CD14-positive monocyte (primary cell): Measurements from ENCODE around the gene STEAP4. TPM values are rescaled to one million over a fixed set of nuclear protein-coding genes. Genes with fewer than 3 reads are reported as not detected.

ENCODE experiments used
- DNase-seq, 3 donors: peaks; one replicate each; pipeline ENCODE4 v3.0.0-alpha.2; 2011 to 2022
- H2AFZ ChIP-seq: 2 replicates; pipeline ENCODE4 v1.6.0; 2012; ENCODE audit warnings: mild to moderate bottlenecking, low read depth, low read length, inconsistent platforms; ENCODE audit not compliant: insufficient read depth, poor library complexity, severe bottlenecking
- H3K27ac ChIP-seq, 2 donors: 1 replicate in 1 of 2; 2 replicates in 1 of 2; pipeline ENCODE4 v1.5.1; 2012 to 2013; ENCODE audit warnings: low read length in 2 of 2, control low read depth in 1 of 2, inconsistent platforms in 1 of 2, low read depth in 1 of 2, mild to moderate bottlenecking in 1 of 2
- H3K27me3 ChIP-seq, 2 donors: one replicate each; pipeline versions ENCODE4 v1.6.0 to v1.6.1; 2011 to 2013; ENCODE audit warnings: low read length in 2 of 2; ENCODE audit not compliant: control insufficient read depth in 2 of 2, insufficient read depth in 2 of 2
- H3K36me3 ChIP-seq, 2 donors: replicated peaks in 1 of 2; 1 replicate in 1 of 2; 2 replicates in 1 of 2; pipeline versions ENCODE4 v1.5.1 to v1.6.1; 2012 to 2013; ENCODE audit warnings: low read length in 2 of 2, control low read depth in 1 of 2, inconsistent platforms in 1 of 2, mild to moderate bottlenecking in 1 of 2; ENCODE audit not compliant: insufficient read depth in 2 of 2, control insufficient read depth in 1 of 2
- H3K4me1 ChIP-seq, 2 donors: 1 replicate in 1 of 2; 2 replicates in 1 of 2; pipeline versions ENCODE4 v1.5.1 to v1.6.1; 2012 to 2013; ENCODE audit warnings: low read length in 2 of 2, control low read depth in 1 of 2, inconsistent platforms in 1 of 2, mild to moderate bottlenecking in 1 of 2, moderate library complexity in 1 of 2; ENCODE audit not compliant: insufficient read depth in 2 of 2, control insufficient read depth in 1 of 2
- H3K4me2 ChIP-seq: replicated peaks from 2 replicates; pipeline ENCODE3; 2012; ENCODE audit warnings: low read length, moderate library complexity, mild to moderate bottlenecking; ENCODE audit not compliant: poor library complexity, severe bottlenecking; ENCODE audit errors: extremely low read depth
- H3K4me3 ChIP-seq, 3 experiments: fragments of 200-600 bp in 1 of 3; sonication (generic) in 1 of 3; replicated peaks in 1 of 3; 1 replicate in 2 of 3; 2 replicates in 1 of 3; pipeline ENCODE4 v1.5.1; 2011 to 2013; ENCODE audit warnings: low read length in 3 of 3, mild to moderate bottlenecking in 3 of 3, control low read depth in 2 of 3, low read depth in 2 of 3, inconsistent platforms in 1 of 3, moderate library complexity in 1 of 3
- H3K79me2 ChIP-seq: 2 replicates; pipeline ENCODE4 v1.6.0; 2012; ENCODE audit warnings: mild to moderate bottlenecking, control low read depth, inconsistent platforms, low read length, moderate library complexity; ENCODE audit not compliant: insufficient read depth
- H3K9ac ChIP-seq: 2 replicates; pipeline ENCODE4 v1.6.0; 2017; ENCODE audit warnings: low read length, mild to moderate bottlenecking; ENCODE audit not compliant: insufficient read depth, poor library complexity, severe bottlenecking
- H3K9me3 ChIP-seq, 2 donors: replicated peaks in 1 of 2; 1 replicate in 1 of 2; 2 replicates in 1 of 2; pipeline versions ENCODE4 v1.5.1 to v1.6.1; 2012 to 2013; ENCODE audit warnings: low read length in 2 of 2, control low read depth in 1 of 2; ENCODE audit not compliant: control insufficient read depth in 1 of 2, insufficient read depth in 1 of 2
- H4K20me1 ChIP-seq: 2 replicates; pipeline ENCODE4 v1.6.0; 2012; ENCODE audit warnings: mild to moderate bottlenecking, low read length, control low read depth, moderate library complexity; ENCODE audit not compliant: insufficient read depth
- H3K27ac Mint-ChIP-seq, 7 donors: one replicate each; pipeline ENCODE4 v1.8.0; 2020; ENCODE audit warnings: mild to moderate bottlenecking in 7 of 7, mixed read lengths in 7 of 7, moderate library complexity in 6 of 7, inconsistent platforms in 2 of 7
- H3K27me3 Mint-ChIP-seq, 3 donors: one replicate each; pipeline ENCODE4 v1.8.0; 2021 to 2022; ENCODE audit warnings: low read depth in 3 of 3, mild to moderate bottlenecking in 3 of 3, mixed read lengths in 3 of 3, moderate library complexity in 3 of 3, inconsistent platforms in 1 of 3
- H3K36me3 Mint-ChIP-seq, 2 donors: one replicate each; pipeline ENCODE4 v1.8.0; 2020; ENCODE audit warnings: mixed read lengths in 2 of 2, inconsistent platforms in 1 of 2, mild to moderate bottlenecking in 1 of 2
- H3K4me1 Mint-ChIP-seq: one replicate; pipeline ENCODE4 v1.8.0; 2020; ENCODE audit warnings: mild to moderate bottlenecking, mixed read lengths
- H3K4me3 Mint-ChIP-seq, 2 donors: one replicate each; pipeline ENCODE4 v1.8.0; 2020; ENCODE audit warnings: mild to moderate bottlenecking in 2 of 2, mixed read lengths in 2 of 2, moderate library complexity in 1 of 2
- H3K9me3 Mint-ChIP-seq, 7 donors: one replicate each; pipeline ENCODE4 v1.8.0; 2020 to 2022; ENCODE audit warnings: mixed read lengths in 7 of 7, mild to moderate bottlenecking in 6 of 7, moderate library complexity in 6 of 7, inconsistent platforms in 2 of 7
- WGBS: methylation state at CpG from one replicate; pipeline ENCODE4 v1.1.5; 2013; ENCODE audit warnings: missing lambda C conversion rate; ENCODE audit not compliant: insufficient coverage; 5-methylcytosine and 5-hydroxymethylcytosine counted together
- intact Hi-C, 2 donors: fragments of 100-400 bp; cut with micrococcal nuclease; formaldehyde crosslinking; loops; one replicate each; pipeline versions ENCODE4 v1.15.0 to v1.15.1; 2023
- polyA plus RNA-seq, 3 donors: library from polyadenylated mRNA; depleted of rRNA in 1 of 3; unstranded in 2 of 3; stranded (reverse) in 1 of 3; fragments of 300-500 nt in 2 of 3; fragments of >200 nt in 1 of 3; fragmentation: Illumina TruSeq in 2 of 3; gene quantifications; 1 replicate in 2 of 3; 2 replicates in 1 of 3; pipeline ENCODE4 v1.2.3, GENCODE V29; 2012 to 2021
- TF ChIP-seq, protein P1 (sequence below): fragments of 200-600 bp; IDR thresholded peaks from one replicate; pipeline ENCODE4 v1.8.0; 2022; ENCODE audit warnings: antibody characterized with exemption, mild to moderate bottlenecking

STEAP4 gene
- polyA plus RNA-seq, 3 donors = 17.1 to 40.0 (median 26.2) TPM

DNA sequence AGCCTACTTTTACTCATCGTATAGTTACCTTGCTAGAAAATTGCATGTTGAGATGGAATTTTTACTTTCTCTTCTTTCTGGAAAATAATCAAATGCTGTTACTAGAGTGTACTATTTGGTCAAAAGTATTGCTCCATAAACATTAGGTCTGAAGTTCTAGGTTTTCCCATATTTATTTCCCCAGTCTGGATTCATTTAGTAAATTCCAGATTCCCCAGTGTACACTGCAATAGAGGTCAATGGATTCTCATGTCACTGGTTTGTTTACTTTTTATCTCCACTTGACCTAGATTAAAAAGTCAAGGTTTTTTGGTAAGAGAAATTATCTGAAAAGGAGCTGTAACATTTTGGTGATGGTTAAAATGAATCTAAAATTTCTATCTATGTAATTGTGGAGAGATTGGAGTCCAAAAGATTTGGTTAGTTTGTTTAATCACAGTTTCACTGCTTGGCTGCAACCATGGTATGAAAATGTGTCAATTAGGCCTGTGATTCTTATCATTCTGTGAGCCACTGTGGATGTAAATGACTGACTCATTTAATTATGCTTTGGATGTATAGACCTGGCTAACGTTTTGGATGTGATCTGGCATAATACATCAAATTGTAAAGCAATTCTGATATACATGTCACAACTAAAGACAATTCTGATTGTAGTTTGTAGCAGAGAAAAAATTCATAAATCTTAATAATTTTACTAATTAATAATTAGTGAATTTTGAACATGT, 32.7 kb upstream of the STEAP4 start:
- Histone ChIP-seq H3K9me3 (no peaks in the 10 kb centered on the region), H3K4me3 (no peak overlapping the region), H3K27ac (no peak overlapping the region), H3K9ac (no peak overlapping the region), H4K20me1 (no peaks in the 10 kb centered on the region), H3K36me3 (no peaks in the 10 kb centered on the region), H2AFZ (no peak overlapping the region), H3K4me2 (no peak overlapping the region), H3K4me1 (peaks cover 0 to 3% of the 10 kb centered on the region in 2 donors), H3K27me3 (no peaks in the 10 kb centered on the region), H3K79me2 (no peaks in the 10 kb centered on the region)
- no peaks in the 10 kb centered on the region for H3K9me3 Mint-ChIP-seq
- intact Hi-C loops = no loop called here
- DNase-seq = no peak
- TF ChIP-seq, protein P1, sequence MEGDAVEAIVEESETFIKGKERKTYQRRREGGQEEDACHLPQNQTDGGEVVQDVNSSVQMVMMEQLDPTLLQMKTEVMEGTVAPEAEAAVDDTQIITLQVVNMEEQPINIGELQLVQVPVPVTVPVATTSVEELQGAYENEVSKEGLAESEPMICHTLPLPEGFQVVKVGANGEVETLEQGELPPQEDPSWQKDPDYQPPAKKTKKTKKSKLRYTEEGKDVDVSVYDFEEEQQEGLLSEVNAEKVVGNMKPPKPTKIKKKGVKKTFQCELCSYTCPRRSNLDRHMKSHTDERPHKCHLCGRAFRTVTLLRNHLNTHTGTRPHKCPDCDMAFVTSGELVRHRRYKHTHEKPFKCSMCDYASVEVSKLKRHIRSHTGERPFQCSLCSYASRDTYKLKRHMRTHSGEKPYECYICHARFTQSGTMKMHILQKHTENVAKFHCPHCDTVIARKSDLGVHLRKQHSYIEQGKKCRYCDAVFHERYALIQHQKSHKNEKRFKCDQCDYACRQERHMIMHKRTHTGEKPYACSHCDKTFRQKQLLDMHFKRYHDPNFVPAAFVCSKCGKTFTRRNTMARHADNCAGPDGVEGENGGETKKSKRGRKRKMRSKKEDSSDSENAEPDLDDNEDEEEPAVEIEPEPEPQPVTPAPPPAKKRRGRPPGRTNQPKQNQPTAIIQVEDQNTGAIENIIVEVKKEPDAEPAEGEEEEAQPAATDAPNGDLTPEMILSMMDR = no peak
- no peak overlapping the region for H3K4me3 Mint-ChIP-seq
- no peak overlapping the region for H3K27ac Mint-ChIP-seq
- H3K36me3 Mint-ChIP-seq = peaks cover 0 to 3% of the 10 kb centered on the region in 2 donors
- H3K4me1 Mint-ChIP-seq = peaks cover 13% of the 10 kb centered on the region
- WGBS = no CpG with 5 or more reads among the region's 2 CpGs
- H3K27me3 Mint-ChIP-seq = peaks cover 0 to 4% (median 2%) of the 10 kb centered on the region in 3 donors

- no peaks in the 10 kb centered on the region for H3K9me3 Mint-ChIP-seq
These were observed 31.8 kb upstream of the STEAP4 start for GRCh38 chr7:88338503-88338902.

More at GRCh38 chr7:88338503-88338902, 31.8 kb upstream of the STEAP4 start:
- peaks cover 0 to 4% (median 2%) of the 10 kb centered on the region in 3 donors for H3K27me3 Mint-ChIP-seq
- H3K36me3 Mint-ChIP-seq = peaks cover 0 to 3% of the 10 kb centered on the region in 2 donors
- H3K27ac Mint-ChIP-seq = no peak overlapping the region
- Histone ChIP-seq H4K20me1 (no peaks in the 10 kb centered on the region), H2AFZ (no peak overlapping the region), H3K27ac (no peak overlapping the region), H3K9ac (no peak overlapping the region), H3K4me3 (no peak overlapping the region), H3K79me2 (no peaks in the 10 kb centered on the region), H3K36me3 (no peaks in the 10 kb centered on the region), H3K4me1 (peaks cover 0 to 3% of the 10 kb centered on the region in 2 donors), H3K9me3 (no peaks in the 10 kb centered on the region), H3K27me3 (no peaks in the 10 kb centered on the region), H3K4me2 (no peak overlapping the region)
- intact Hi-C loops = no loop called here
- WGBS = 100% methylated on average over 4 of the region's 6 CpGs
- H3K4me3 Mint-ChIP-seq = no peak overlapping the region
- peaks cover 13% of the 10 kb centered on the region for H3K4me1 Mint-ChIP-seq
- no peak for DNase-seq
- TF ChIP-seq, protein P1 = no peak
